Kidney tubule cell (primary cell): Measurements from ENCODE around the gene SH3BP1.
"Not testable (repeated sequence)": the region's sequence is repeated elsewhere in the genome, so short reads cannot be mapped to it uniquely, and the experiment has no call there.

Experiments
- DNase-seq: peaks from one replicate; pipeline ENCODE4 v3.0.0-alpha.2; 2018; ENCODE audit warnings: low spot score

The SH3BP1 gene, protein sequence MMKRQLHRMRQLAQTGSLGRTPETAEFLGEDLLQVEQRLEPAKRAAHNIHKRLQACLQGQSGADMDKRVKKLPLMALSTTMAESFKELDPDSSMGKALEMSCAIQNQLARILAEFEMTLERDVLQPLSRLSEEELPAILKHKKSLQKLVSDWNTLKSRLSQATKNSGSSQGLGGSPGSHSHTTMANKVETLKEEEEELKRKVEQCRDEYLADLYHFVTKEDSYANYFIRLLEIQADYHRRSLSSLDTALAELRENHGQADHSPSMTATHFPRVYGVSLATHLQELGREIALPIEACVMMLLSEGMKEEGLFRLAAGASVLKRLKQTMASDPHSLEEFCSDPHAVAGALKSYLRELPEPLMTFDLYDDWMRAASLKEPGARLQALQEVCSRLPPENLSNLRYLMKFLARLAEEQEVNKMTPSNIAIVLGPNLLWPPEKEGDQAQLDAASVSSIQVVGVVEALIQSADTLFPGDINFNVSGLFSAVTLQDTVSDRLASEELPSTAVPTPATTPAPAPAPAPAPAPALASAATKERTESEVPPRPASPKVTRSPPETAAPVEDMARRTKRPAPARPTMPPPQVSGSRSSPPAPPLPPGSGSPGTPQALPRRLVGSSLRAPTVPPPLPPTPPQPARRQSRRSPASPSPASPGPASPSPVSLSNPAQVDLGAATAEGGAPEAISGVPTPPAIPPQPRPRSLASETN

GRCh38 chr22:37639070-37639760 is at the start of gene SH3BP1:
TSS of gene SH3BP1 (plus strand) at chr22:37639669. CDS start at chr22:37639788, 119 bp downstream.
- peak; percentile 31 for DNase-seq

GRCh38 chr22:37591081-37591480 is 48.4 kb upstream of the SH3BP1 start:
- DNase-seq, result not testable (repeated sequence)

GRCh38 chr22:37591823-37592404 is 47.6 kb upstream of the SH3BP1 start:
- DNase-seq, result no peak

DNA sequence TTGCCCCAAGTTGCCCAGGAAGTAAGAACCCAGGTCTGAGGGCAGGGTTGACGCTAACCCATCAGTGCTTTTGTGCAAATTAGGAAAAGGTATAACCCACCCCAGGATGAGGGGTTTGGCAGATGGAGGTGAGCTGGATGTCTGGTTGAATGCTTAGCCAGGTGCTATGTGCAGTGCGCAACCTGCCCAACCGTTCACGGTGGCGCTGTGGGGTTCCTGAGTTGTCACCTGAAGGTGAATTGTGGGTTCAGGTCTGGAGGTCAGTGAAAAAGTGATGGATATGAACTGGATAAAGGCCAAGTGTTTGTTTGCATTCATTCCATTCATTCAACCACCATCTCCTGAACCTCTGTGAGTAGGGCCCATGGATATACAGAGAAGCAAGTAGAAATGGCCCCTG is 45.2 kb upstream of the SH3BP1 start:
- DNase-seq, result no peak

DNA sequence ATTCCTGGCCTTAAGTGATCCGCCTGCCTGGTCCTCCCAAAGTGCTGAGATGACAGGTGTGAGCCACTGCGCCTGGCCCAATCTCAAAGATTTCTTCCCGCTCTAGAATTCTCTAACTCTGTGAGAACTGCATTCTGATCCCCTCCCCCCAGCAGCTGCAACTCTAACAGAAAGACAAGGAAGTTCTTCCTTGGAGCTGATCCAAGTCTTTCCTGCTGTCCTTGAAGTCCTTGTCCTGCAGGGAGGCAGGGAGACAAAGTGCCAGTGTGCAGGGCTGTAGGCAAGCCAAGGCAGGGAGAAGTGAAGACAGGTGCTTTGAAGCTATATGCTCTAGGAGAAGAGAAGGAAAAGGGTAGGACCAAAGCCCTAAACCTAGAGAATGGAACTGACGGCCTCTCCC is 40.3 kb upstream of the SH3BP1 start:
- DNase-seq, result peak; percentile 43

DNA sequence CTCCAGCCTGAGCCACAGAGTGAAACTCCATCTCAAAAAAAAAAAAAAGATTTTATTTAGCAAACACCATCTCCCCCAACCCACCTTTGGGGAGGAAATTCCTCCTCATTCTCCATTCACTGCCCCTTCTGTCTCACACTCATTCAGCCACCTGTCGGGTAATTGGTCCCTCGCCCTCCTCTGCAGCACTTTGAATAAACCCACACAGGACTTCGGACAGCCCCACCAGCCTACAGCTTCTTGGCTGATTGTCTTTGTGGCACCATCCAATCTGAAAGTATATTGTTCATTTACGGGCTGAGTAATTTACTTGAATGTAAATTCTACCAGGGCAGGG is 38.3 kb upstream of the SH3BP1 start:
- no peak for DNase-seq

DNA sequence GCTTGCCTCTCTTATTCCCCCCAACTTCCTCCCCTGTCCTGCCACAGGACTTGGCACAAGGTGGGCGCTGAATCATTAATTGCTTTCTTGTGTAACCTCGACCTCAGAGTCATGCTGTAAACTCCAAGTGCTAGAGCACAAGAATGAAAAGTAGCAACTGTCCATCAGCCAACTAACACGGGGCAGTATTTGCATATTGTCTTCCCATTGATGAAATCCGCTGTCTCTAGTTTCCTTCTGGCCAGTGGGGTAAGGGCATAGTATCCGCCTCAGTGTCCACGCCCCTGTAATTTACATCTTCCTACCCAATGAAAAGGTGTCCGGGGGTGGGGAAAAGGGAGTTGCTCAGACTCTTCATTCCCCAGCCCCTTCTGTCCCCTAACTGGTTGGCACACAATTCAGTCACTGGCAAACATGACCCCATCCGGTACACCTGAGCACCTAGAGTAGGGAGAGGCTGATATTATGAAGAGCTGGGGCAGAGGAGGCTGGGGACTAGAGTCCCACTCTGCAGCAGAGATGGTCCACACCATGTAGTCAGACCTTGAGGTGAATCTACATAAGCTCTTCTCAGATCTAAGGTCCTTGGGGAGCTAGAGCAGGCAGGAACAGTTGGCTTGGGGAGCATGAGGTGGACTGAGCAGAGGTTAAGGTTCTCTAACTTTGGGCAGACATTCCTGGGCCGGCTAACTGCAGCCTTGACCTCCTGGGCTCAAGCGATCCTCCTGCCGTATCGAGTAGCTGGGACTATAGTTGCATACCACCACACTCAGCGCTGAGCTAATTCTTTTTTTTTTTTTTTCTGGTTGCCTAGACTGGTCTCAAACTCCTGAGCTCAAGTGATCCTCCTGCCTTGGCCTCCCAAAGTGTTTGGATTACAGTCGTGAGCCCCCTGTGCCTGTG is 37.7 kb upstream of the SH3BP1 start:
- peak; percentile 89 for DNase-seq

GRCh38 chr22:37602546-37603277 is 36.8 kb upstream of the SH3BP1 start:
- DNase-seq, result not testable (repeated sequence)

DNA sequence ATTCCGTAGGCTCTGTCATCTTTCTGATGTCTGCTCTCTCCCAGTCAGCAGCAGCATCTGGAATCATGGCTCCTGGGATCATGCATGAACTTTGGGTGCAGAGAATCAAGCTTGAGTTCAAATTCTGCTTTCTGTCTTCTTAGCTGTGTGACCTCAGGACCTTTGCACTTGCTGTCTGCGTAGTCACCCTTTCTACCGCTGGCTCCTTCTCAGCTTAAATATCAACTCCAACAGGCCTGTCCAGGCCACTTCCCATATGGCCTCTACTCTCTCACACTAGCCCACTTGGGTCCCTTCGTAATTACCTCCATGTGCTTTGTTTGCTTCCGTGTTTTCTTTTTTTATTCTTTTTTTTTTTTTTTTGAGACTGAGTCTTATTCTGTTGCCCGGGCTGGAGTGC is 35.4 kb upstream of the SH3BP1 start:
- DNase-seq, result no peak

DNA sequence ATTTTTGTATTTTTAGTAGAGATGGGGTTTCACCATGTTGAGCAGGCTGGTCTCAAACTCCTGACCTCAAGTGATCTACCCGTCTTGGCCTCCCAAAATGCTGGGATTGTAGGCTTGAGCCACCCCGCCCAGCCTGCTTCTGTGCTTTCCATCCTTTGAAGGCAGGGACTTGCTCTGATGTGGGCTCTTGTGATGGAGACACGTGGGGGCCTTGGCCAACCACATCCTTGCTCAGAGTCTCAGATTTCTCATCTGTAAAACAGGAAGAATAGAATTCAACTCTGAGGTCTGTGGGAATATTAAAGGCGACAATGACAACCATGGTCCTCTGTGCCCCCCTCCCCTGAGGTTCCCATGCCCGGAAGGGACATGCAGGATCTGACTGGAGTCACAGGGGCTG is 34.6 kb upstream of the SH3BP1 start:
- no peak for DNase-seq

GRCh38 chr22:37607010-37607934 is 32.2 kb upstream of the SH3BP1 start:
- peak; percentile 88 for DNase-seq

DNA sequence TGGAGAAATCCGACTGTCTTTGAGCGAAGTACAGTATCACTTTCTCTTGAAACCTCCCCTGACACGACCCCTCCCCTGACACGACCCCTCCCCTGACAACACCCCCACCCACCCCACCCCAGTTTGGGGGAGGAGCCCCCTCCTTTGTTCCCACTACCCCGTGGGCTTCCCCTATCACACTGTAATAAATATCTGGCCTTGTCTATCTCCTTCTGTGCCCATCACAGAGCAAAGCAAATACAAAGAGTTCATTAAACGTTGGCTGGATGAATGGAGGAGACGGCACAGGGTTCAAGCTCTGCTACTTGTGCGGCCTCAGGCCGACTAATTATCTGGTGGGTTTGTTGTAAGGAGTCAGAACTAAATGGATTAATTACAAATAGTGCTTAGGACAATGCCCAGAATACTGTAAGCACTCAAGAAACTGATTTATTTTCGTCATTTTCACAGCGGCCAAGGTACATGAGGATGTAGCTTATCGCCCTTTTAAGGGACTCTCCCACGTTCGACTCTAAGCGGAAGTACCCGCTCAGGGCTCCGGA is 31.5 kb upstream of the SH3BP1 start:
- no peak for DNase-seq

DNA sequence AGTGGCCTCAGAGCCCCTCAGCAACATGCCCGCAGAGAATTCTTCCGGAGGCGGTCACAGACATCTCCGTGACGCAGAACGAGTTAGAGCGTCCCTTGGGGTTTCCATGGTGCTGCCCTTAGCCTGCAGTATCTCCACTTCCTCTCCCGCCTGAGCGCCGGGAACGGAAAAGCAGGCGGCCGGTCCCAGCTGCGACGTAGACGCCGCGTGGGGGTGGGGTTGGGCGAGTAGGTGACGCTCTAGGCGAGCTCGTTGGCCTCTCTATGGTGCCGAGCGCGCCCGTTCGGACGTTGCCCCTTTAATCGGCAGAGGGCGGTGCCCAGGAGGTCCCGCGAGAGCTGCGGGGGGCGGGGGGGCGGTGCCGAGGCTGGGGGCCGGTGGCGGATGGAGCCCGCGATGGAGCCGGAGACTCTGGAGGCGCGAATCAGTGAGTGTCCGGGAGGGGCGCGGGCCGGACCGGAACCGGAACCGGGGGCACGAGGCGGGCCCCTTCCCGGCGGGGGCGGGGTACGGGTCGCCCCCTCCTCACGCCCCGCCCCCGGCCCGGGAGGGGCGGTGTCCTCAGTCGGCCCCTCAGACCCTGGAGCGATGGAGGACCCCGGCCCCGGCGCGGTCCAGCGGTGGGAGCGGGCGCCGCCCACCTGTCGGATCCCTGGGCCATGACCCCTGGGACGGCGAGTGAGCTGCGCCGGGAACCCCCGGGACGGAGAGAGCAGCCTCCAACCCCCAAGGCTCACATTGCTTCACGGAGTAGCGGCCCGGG is 30.8 kb upstream of the SH3BP1 start, which contains the start of gene GGA1:
GGA1 (plus strand) TSS at position 358 of the 763 bp plus-strand sequence; CDS start at position 385, 27 bp downstream.
- DNase-seq, result peak; percentile 97

GRCh38 chr22:37609240-37610152 is 30.0 kb upstream of the SH3BP1 start:
- DNase-seq, result peak; percentile 36

GRCh38 chr22:37610153-37610475 is 29.4 kb upstream of the SH3BP1 start:
- DNase-seq, result not testable (repeated sequence)

GRCh38 chr22:37610480-37611129 is 28.9 kb upstream of the SH3BP1 start:
- DNase-seq, result no peak

DNA sequence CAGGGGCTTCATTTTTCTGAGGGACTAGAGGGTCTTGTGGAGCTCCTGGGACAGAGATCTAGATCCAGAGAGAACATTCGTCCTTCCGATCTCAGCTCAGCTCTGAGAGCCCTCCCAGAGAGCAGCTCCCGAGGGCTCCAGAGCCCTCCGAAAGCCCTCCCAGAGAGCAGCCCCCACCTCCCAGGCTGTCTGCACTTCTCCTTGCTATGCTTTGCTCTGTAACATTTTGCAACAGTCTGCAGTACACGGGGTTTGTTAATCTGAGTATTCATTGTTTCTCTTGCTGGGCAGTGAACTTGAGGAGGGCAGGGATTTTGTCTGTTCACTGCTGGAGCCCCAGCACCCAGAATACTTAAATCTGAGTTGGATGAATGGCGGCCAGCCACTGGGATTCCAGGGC is 28.3 kb upstream of the SH3BP1 start:
- no peak for DNase-seq
